M059J (cell line): Measurements from ENCODE around the gene SARNP. TPM values are rescaled to one million over a fixed set of nuclear protein-coding genes. Genes with fewer than 3 reads are reported as not detected.
"Not testable (repeated sequence)": the region's sequence is repeated elsewhere in the genome, so short reads cannot be mapped to it uniquely, and the experiment has no call there.

Experiments
- DNase-seq: peaks from one replicate; pipeline ENCODE4 v3.0.0-alpha.2; 2012; ENCODE audit warnings: low read depth
- total RNA-seq: library from RNA; depleted of rRNA; stranded (reverse); fragments of >200 nt; shearing (Covaris generic); gene quantifications from 2 replicates; pipeline ENCODE4 v1.2.3, GENCODE V29; 2014

SARNP gene
- total RNA-seq, 1 experiment from 2014 or later, result 154 TPM

- peak; percentile 32 for DNase-seq
Measured at GRCh38 chr12:55797068-55797467, 20.5 kb downstream of the SARNP start.

GRCh38 chr12:55795950-55796349 is 21.6 kb downstream of the SARNP start:
- DNase-seq, result no peak

GRCh38 chr12:55789893-55790292 is 27.6 kb downstream of the SARNP start:
- DNase-seq, result no peak

- no peak for DNase-seq
Measured at GRCh38 chr12:55789171-55789570, 28.4 kb downstream of the SARNP start.

DNA sequence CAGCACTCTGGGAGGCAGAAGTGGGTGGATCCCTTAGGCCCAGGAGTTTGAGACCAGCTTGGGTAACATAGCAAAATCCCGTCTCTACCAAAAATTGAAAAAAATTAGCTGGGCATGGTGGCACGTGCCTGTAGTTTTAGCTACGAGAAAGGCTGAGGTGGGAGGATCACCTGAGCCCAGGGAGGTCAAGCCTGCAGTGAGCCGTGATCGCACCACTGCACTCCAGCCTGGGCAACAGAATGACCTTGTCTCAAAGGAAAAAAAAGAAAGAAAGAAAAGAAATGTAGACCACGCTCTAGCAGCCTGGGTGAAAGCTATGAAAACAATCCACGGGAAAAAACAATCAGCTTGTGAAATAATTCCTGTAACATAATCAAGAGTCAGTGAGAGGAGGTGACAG is 29.0 kb downstream of the SARNP start:
- no peak for DNase-seq

DNA sequence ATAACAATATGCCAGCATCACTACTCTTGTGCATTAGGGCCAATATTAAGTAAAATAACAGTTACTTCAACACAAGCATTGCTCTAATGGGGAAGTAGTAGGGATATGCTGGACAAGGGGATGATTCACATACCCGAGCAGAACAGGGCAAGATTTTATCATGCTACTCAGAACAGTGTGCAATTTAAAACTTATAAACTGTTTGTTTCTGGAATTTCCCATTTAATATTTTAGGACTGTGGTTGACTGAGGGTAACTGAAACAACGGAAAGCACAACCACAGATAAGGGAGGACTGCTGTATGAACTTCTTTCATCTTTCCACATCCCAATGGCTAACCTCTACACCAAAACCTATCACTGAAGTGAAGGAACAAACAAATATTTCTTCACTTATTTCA is 36.8 kb downstream of the SARNP start:
- peak; percentile 13 for DNase-seq

DNA sequence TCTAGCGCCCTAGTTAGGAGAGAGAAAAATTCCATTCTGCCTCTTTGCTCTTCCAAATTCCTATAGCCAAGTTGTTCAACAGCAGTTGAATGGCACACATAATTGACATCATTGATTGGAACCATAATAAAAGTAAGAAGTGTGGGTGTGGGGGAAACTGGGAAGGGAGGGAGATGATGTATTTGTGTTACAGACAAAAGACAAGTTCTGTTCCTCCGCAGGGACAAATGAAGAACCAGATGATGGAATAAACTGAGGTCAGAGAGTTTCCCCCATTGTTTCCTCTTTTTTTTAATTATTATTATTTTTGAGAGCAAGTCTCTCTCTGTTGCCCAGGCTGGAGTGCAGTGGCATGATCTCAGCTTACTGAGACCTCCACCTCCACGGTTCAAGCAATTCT is 39.7 kb downstream of the SARNP start:
- no peak for DNase-seq

DNA sequence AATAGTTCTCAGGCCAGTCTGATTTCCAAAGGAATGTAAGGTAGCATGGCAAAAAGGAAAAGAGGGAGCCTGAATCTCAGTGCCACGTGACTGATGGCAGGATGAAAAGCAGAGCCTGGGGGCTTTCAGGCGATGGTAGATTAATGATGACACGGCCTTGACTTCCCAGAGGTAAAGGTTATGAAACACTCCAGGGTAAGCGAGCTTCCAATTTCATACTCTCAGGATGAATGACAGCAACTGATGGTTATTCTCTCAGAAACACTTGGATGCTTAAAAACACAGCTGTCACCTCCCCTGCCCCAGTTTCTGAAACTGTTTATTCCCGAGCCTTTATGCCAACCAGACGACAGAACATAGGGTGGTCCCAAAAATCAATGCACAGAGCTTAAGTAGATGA is 45.8 kb downstream of the SARNP start:
- DNase-seq, result no peak

GRCh38 chr12:55767156-55767555 is 50.4 kb downstream of the SARNP start:
- DNase-seq, result no peak

GRCh38 chr12:55765736-55766290 is 51.7 kb downstream of the SARNP start:
- no peak for DNase-seq

GRCh38 chr12:55762646-55763045 is 54.9 kb downstream of the SARNP start:
- DNase-seq, result no peak

GRCh38 chr12:55760663-55761062 is 56.9 kb downstream of the SARNP start:
- DNase-seq, result no peak

DNA sequence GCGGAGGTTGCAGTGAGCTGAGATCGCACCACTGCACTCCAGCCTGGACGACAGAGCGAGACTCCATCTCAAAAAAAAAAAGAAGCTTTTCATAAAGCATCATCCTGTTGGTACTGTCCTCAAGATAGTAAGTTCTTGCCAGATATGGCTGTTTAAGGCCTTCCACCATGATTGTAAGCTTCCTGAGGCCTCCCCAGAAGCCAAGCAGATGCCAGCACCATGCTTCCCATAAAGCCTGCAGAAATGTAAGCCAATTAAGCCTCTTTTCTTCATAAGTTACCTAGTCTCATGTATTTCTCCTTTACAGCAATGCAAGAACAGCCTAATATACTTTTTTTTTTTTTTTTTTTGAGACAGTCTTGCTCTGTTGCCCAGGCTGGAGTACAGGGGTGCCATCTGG is 58.9 kb downstream of the SARNP start:
- DNase-seq, result not testable (repeated sequence)

DNA sequence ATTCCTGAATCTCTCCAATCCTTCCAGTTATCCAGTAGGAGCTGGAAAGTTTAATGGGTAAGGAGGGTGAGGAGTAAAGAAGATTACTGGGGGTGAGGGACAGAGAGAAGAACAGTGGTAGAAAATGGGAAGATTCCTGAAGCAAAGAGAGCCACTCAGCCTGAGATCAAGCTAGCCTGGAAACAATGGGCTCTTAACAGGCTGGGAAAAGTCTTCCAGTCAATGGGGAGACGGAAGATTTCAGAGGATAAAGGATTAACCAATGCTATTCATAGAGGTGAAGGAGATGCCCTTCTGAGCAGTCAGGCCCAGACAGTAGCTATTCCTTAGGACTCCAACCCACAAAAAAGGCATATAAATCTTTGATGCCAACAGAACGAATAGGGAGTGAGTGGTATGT is 59.8 kb downstream of the SARNP start:
- no peak for DNase-seq

DNA sequence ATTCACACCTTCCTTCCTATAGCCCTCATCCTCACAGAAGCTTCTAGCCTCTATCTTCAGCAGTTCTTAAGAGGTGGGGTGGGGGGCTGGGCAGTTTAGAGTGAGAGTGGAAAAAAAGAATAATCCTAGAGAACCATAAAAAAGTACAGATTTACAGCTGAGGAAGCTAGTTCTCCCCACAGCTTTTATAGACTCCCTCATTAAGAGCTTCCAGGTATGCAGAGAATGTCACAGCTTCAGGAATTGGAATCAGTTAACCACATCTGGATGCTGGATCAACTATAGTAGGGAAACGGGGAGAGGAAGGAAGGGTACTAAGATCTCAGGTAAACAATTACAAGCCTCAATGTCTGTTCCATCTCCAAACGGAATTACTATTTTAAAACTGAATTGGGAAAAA is 62.3 kb downstream of the SARNP start:
- DNase-seq, result no peak

DNA sequence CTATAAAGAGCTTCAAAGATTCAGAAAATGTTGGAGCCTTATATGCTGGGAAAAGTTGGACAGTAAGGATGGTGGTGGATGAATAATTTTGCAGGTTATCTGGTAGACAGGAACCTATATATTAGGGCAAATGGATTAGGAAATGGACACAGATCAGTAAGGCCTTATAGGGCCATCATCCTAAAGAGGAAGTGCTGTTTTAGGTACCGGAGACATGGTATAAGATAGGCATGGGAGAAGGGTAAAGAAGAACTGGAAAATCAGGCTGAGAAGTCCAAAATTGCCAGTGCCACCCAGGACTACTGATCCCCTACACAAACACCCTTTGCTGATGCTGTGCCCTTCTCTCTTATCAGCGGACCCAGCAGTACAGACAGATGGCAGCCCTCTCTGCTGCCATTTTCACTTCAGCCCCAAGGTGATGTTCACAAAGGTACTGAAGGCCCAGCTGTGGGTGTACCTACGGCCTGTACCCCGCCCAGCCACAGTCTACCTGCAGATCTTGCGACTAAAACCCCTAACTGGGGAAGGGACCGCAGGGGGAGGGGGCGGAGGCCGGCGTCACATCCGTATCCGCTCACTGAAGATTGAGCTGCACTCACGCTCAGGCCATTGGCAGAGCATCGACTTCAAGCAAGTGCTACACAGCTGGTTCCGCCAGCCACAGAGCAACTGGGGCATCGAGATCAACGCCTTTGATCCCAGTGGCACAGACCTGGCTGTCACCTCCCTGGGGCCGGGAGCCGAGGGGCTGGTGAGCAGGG is 69.1 kb downstream of the SARNP start:
- no peak for DNase-seq

- DNase-seq, result no peak
Measured at GRCh38 chr12:55746913-55747231, 70.7 kb downstream of the SARNP start.

DNA sequence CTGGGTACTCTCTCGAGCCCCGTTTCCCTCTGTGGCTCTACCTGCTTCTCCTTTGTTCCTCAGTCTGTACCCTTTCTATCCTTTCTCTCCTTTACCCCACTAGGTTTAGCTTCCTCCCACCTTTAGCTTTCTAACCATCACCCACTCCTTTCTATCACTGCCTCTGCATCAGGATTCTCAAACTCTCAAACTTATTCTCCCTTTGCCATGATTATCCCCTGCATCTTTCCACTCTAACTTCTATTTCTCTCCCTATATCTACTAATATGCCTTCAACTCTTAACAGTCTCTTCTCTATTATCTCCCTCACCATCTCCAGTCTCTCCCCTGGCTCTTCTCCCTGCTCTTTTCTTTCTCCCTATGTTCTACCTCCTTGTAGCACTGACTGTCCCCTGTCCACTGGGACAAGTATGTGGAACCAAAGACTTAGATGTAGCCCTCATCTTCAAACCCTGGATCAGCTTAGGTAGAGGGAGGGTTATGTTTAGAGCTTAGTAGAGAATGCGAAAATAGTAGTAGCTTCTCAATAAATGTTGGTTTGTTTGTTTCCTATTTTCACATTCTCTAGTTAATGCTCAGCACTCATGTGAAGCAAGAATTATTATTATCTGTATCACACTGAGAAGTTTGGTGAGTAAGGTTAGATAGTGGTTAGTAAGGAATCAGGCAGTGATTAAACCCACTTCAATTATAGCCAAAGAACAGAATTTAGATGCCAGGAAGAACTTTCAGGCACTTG is 71.2 kb downstream of the SARNP start:
- DNase-seq, result no peak

GRCh38 chr12:55745361-55746173 is 72.0 kb downstream of the SARNP start:
- no peak for DNase-seq

- no peak for DNase-seq
Measured at GRCh38 chr12:55744340-55745030, 73.0 kb downstream of the SARNP start.

- peak; percentile 70 for DNase-seq
Measured at GRCh38 chr12:55743406-55744339, 73.9 kb downstream of the SARNP start.
